Stimulated activated CD8-positive, alpha-beta memory T cell treated with anti-CD3 and anti-CD28 coated beads, Interleukin-7, amount 100 ng/mL, for 1 hour (primary cell): Measurements from ENCODE around the gene IMMP2L.
"Not testable (repeated sequence)": the region's sequence is repeated elsewhere in the genome, so short reads cannot be mapped to it uniquely, and the experiment has no call there.

Source experiments
- DNase-seq, 2 donors: peaks; one replicate each; pipeline ENCODE4 v3.0.0-alpha.2; 2020; ENCODE audit warnings: low read depth in 2 of 2

The IMMP2L gene

DNA sequence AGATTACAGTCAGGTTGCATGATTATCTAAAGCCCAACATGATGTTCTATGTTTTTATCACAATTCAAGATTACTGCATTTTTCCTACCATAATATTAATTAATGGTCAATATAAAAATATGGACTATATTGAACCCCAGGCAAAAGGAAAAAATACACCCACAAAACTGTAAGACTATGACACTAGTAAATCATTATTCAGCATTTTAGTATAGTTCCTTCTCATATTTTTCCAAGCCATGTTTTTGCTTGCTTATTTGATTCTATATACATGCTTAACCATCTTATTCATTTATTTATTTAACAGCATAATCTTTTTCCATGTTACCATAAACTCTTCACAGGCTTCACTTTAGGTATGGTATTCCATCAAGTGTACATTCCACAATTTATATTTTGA lies 101.6 kb downstream of the IMMP2L start:
- no peak for DNase-seq

DNA sequence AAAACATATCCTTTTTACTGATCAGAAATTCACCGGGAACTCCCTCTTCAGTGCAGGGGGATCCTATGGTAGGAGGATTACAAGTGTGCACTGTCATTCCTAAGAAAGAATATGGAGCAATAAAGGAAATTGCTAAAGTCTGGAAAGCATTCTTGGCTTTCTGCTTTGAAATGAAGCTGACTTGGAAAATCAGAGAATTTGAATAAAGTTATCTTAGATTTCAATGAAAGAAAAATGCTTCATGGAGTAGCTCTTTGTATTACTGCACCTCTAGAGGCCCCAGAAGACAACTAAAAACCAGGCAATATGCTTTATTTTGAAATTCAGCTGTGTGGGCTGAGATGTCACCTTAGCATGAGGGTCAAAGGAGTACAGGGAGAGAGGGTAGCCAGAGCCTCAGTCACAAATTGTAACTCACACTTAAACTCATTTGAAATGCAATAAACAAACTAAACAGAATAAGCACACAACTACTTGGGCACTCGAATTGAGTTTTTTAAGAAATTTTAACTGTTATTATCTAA lies 102.5 kb downstream of the IMMP2L start:
- no peak for DNase-seq

DNA sequence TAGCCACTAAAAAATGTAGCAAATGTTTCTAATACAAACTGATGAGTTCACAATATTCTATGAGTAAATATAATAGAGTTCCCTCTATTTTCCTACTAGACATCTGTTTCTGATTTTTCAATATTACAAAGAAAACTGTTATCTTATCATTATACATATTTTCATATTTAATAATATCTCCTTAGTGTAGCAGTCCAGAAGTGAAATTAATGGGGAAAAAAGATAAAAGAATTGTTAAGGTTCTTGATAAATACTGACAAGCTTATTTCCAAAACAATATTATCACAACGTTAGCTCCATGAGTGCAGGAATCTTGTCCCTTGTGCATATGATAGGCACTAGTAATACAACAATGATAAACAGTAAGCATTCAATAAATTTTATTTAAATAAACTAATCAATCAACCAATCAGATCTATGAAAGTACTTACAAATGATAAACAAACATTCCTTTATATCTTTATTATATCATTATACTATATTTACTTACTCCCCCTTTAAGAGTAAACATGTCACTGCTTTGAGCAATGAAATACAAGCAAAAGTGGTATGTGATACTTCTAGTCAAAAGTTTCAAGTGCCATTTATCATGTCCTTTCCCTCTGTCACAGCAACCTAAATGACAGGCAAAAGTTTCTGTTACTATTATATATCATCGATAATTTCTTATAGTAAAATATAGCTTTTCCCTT lies 103.1 kb downstream of the IMMP2L start:
- DNase-seq = no peak

DNA sequence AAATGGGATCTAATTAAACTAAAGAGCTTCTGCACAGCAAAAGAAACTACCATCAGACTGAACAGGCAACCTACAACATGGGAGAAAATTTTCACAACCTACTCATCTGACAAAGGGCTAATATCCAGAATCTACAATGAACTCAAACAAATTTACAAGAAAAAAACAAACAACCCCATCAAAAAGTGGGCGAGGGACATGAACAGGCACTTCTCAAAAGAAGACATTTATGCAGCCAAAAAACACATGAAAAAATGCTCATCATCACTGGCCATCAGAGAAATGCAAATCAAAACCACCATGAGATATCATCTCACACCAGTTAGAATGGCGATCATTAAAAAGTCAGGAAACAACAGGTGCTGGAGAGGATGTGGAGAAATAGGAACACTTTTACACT lies 111.6 kb downstream of the IMMP2L start:
- not testable (repeated sequence) for DNase-seq

DNA sequence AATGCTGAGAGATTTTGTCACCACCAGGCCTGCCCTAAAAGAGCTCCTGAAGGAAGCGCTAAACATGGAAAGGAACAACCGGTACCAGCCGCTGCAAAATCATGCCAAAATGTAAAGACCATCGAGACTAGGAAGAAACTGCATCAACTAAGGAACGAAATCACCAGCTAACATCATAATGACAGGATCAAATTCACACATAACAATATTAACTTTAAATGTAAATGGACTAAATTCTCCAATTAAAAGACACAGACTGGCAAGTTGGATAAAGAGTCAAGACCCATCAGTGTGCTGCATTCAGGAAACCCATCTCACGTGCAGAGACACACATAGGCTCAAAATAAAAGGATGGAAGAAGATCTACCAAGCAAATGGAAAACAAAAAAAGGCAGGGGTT lies 114.8 kb downstream of the IMMP2L start:
- not testable (repeated sequence) for DNase-seq

DNA sequence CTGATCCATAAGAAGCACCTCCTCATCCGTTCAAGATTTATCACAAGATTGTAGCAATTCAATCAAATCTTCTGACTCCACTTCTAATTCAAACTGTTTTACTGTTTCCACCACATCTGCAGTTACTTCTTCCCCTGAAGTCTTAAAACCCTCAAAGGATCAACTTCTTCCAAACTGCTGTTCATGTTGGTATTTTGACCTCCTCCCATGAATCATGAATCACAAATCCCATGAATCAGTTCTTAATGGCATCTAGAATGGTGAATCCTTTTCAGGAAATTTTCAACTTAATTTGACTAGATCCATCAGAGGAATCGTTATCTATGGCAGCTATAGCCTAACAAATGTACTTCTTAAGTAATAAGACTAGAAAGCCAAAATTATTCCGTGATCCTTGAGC lies 122.3 kb downstream of the IMMP2L start:
- no peak for DNase-seq

DNA sequence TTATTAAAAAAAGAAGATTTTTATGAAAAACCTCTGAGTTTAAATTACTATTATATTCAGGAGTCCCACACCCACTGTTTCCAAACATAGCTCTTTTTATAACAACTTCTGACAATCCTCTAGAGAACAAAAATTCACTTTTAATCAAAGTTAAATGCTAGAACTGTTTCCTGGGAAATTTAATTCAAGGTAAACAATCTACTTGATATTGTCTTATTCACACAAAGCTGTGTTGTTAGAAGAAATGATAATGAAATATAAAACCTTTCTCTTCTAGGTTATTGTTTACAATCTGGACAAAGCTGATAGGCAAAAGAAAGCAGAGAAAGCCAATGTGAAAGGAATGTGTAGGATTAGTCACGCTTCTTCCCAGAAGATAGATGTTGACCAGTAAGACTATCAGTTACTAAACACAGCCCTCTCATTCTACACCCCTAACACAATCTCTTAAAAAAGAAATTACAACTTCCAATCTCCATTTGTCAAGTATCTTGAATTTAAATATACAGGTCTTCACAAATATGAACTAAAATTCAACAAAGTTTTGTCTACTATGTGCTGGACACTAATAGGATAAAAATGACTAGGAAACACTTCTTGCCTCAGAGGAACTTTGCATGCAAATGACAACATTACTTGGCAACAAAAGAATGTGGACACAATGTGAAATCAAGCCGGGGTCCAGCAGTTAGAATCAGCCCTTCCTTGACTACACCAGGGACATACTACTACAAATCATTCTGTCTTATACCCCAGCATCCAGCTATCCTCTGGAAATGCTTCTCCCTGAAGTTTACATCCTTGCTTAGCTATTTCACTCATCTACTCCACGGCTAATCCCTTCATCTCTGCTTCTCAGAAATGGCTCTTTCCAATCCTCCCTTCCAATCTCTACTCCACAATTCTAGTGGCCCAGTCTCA lies 123.7 kb downstream of the IMMP2L start:
- DNase-seq = no peak

DNA sequence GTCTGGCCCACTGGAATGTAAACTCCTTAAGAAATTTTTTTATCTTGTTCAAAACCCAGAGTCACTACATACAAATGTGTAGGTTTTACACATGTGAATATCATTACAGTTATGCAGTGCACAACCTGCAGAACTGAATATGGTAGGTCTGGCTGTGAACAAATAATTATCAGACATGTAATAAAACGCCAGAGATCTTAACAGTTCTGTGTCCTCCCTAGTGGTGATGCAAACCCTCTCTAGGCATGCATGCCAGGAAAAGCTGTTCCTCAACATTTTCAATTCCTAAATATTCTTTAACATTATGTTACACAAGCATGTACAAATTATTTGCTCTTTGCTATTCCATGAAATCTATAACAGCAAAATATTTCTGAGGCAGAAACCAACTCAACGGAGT lies 124.6 kb downstream of the IMMP2L start:
- DNase-seq = no peak

DNA sequence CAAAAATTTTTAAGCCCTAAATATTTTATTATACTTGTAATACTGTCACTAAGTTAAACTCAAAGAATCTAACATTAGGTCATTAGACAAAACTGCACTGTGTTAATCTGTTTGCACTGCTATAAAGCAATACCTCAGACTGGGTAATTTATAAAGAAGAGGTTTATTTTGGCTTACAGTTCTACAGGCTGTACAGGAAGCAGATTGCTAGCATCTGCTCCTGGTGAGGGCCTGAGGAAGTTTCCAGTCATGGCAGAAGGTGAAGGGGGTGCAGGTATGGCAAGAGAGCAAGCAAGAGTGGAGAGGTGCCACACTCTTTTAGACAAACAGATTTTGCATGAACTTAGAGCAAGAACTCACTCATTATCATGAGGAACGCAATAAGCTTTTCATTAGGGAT lies 125.7 kb downstream of the IMMP2L start:
- DNase-seq = no peak

DNA sequence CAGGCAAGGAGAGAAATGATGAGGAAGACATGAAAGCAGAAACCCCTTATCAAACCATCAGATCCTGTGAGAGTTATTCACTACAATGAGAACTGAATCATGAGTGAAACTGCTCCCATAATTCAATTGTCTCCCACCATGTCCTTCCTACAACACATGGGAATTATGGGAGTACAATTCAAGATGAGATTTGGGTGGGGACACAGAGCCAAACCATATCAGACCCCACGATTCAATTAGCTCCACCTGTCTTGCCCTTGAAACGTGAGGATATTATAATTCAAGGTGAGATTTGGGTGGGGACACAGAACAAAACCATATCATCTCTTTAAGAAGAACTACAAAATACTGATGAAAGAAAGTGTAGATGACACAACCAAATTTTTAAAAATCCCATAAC lies 128.9 kb downstream of the IMMP2L start:
- no peak for DNase-seq

DNA sequence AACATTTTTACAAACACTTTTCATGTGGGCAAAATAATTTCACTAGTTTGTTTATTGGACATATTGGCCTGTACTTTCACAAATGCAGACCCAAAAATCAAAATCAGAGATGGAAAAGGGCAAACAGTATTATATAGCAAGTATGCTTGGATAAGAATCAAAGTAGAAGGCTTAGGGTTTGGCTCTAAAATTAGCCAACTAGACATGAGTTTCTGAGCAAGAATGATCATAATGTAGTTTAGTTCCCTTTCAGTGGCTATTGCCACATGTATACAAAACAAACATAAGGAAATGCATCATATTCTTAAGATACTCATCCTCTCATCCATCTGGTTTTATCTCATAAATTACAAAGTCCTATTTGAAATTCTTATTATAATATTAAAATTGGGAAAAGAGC lies 132.5 kb downstream of the IMMP2L start:
- no peak for DNase-seq

DNA sequence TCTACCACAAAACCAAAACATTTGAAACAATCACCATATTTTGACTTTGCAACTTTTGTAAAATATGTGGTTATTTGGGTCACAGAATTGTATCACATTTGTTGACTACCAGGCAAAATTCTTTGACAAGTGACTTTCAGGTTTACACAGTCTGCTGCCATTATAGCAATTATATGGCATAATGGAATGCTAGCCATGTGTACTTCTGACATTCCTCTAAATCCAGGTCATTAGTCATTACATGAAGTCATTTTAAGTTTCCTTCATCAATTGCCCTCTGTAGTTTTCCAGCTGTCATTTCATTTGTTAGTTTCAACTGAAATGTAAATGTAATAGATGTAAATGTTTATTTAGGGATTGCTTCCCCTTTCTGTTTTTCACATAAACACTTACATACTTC lies 137.5 kb downstream of the IMMP2L start:
- no peak for DNase-seq

DNA sequence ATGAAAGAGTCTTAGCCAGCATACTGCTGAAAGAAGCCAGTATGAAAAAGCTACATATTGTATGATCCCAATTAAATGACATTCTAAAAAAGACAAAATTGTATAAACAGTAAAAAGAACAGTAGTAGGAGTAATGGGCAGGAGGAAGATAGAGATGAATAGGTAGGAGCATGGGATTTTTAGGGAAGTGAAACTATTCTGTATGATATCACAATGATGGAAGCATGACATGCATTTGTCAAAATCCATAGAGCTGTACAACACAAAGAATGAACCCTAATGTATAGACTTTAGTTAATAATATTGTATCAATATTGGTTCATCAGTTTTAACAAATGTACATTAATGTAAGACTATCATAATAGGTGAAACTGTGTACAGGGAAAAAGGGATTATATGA lies 147.9 kb downstream of the IMMP2L start:
- no peak for DNase-seq

DNA sequence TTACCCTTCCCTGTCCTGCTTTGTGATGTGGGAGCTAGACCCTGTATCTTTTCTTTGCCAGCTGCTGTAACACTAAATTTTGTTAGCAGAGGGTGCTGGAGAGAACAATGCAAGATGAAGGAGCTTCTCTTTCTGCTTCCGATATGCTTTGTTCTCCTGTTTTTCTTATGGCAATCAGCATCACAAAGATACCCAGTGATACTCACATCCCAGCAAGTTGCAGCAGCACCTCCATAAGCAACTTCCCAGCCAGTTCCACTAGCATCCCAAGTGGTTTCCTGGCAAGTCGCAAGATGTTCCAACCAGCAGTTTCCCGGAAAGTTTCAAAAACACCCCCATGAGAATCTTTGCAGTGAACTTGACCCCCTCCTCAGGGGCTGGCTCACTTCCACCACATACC lies 148.6 kb downstream of the IMMP2L start:
- no peak for DNase-seq

DNA sequence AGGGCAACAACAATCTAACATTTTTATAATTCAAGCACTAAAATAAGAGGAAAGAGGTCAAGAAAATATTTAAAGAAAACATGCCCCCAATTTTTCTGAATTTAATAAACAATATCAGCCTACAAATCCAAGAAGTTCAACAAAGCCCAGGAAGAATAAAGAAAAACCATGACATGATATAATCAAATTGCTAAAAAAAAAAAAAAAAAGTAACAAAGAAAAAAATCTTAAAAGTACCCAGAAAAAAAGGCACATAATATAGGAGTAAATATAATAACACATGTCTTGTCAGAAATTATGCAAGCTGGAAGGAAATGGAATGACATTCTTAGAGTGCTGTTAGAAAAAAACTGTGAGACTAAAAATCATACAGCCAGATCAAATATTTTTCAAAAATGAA lies 151.4 kb downstream of the IMMP2L start:
- DNase-seq = no peak

DNA sequence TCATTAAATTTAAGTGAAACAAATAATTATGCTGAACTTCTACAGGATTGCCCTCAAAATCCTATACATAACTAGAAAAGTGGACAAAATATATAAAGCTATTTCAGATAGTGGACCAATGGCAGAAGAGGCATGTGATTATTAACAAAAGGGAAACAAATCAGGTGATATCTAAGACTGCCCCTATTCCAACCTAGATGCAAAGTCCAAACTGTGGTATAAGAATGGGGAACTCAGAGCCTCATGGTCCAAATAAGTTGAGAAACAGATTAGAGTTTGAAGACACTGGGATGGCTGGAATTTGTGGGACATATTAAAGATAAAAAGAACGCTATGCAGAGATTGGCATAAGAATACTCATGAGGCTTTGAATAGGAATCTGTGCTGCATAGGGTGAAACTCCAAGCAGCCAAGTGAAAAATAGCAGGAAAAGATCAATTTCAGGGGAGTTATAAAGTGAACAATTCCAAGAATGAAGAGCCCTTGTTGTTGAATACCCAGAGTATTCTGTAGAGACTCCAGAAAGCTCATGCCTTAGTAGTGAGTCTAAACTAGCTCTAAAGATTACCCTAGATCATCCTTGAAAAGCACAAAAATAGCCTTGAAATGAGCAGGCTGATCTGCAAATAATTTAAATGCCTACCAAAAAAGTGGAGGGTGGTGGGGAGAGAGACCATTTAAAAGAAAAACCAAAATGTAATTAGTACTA lies 152.4 kb downstream of the IMMP2L start:
- no peak for DNase-seq

DNA sequence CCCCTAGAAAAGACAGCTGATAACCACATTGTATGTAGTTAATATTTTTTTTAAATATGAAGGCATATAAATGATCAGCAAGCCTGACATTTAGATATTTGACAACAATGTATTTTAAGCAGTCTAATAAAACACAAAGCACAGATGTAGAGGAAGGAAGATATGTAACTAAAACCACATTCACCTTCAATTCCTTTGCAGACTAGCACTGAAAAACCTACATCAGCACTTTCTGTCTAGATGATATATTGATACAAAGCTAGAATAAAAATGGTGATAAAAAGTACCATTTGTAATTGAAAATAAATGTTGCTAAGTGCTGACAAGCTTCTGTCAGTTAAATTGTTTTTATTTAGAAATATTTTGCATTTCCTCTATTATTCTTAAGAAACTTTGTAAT lies 153.6 kb downstream of the IMMP2L start:
- no peak for DNase-seq

DNA sequence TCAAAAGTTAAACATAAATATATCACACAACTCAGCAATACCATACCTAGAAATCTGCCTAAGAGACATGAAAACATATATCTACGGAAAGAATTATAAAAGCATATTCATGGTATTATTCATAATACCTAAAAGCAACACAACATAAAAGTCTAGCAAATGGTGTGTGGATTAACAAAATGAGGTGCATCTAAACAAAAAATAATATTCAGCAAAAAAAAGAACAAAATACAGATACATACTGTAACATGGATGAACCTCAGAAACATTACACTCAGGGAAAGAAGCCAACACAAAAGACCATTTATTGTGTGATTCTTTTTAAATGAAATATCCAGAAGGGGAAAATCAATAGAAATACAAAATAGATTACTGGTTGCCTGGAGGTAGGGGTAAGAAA lies 155.0 kb downstream of the IMMP2L start:
- DNase-seq = no peak

DNA sequence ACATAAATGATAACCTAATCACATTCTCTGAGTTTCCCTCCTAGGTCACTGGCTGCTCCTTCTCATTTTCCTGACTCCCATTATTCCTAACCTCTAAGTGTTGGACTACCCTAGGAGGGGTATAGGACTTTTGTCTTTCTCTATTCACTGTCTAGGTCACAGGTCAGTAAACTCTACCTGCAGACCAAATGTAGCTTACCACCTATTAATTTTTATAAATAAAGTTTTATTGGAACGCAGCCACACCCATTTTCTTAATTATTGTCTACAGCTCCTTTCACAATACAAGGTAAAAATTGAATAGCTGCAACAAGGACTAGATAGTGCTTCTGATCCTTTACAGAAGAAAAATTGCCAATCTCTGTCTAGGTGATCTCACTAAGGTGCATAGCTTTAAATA lies 156.7 kb downstream of the IMMP2L start:
- no peak for DNase-seq

DNA sequence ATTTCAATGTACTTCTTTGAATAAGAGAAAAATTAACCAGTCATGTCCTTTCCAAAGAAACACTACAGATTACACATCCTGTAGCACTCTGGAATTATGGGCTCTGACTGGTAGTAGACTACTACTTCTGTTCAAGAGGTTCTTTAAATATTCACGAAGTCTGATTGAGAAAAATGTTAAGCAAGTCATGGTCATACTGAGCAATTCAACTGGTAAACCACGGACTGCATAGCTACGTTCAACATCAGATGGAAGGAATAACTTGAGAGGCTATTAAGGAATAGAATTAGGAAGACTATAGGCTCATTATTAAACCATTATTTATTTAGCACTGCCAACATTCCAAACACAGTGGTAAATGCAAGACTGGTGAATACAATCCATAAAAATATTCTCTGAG lies 160.8 kb downstream of the IMMP2L start:
- no peak for DNase-seq

DNA sequence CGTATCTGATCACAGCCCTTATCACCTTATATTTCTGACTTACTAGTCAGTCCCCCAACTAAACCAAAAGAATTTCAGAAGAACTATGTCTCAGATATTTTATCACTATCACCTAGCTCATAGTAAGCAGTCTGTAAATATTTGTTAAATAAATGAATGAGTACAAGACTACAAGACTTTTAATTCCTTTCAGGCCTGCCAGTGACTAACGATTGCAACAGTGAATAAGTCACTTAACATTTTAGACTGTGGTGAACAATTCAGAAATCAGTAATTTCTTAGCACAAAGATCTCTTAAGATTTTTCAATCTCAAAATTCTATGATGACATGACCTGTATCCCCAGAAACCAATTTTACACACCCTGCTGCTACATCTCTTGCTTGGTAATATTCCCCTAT lies 162.2 kb downstream of the IMMP2L start:
- DNase-seq = no peak

DNA sequence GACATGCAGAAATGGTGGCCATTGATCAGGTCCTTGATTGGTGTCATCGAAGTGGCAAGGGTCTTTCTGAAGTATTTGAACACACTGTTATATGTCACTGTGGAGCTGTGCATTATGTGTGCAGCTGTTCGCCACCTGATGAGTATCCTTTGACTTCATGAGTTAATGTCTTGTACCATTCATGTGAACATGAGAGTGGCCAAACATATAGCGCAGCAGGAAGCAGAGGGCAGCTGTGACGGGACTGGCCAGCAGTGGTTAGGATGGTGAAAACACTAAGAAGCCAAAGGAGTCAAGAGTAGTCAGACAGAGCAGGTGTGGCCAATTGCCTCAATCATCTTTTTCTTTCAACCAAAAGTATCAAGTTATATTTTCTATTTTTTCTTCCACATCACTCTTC lies 167.4 kb downstream of the IMMP2L start:
- no peak for DNase-seq
